ENCODE measurements around the gene NTRK2.

NTRK2 gene

DNA sequence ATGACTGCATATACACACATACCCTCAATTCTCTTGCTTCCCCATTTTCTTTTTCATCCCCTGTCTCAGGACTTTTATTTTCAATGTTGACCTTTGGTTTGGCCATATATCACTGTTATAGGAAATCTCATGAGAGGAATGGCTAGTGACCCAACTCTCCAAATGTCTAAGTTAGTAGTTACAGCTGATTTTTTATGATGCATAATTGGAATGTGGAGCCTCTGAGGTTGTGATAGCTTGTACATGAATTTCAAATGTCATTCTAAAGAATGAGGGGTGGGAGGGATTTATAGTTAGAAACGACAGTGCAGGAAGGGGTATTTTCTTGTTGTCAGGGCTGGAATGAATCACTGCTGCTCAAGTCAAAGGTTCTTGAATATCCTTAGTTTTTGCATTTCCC lies 356.1 kb downstream of the NTRK2 start:
- no peak for DNase-seq (ENCODE audit: extremely low spot score)
- POLR2A ChIA-PET = no interaction called here
- CTCF ChIA-PET = interaction anchor here (1.0 kb wide), 1 partner anchor 17 kb away, joined by 3 read pairs; no protein-coding TSS in a partner anchor
- TF ChIP-seq, protein P1, sequence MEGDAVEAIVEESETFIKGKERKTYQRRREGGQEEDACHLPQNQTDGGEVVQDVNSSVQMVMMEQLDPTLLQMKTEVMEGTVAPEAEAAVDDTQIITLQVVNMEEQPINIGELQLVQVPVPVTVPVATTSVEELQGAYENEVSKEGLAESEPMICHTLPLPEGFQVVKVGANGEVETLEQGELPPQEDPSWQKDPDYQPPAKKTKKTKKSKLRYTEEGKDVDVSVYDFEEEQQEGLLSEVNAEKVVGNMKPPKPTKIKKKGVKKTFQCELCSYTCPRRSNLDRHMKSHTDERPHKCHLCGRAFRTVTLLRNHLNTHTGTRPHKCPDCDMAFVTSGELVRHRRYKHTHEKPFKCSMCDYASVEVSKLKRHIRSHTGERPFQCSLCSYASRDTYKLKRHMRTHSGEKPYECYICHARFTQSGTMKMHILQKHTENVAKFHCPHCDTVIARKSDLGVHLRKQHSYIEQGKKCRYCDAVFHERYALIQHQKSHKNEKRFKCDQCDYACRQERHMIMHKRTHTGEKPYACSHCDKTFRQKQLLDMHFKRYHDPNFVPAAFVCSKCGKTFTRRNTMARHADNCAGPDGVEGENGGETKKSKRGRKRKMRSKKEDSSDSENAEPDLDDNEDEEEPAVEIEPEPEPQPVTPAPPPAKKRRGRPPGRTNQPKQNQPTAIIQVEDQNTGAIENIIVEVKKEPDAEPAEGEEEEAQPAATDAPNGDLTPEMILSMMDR (IDR thresholded peaks at IDR 0.05; ENCODE audit: control extremely low read depth, extremely low read depth, low read depth, missing control alignments) = no peak

DNA sequence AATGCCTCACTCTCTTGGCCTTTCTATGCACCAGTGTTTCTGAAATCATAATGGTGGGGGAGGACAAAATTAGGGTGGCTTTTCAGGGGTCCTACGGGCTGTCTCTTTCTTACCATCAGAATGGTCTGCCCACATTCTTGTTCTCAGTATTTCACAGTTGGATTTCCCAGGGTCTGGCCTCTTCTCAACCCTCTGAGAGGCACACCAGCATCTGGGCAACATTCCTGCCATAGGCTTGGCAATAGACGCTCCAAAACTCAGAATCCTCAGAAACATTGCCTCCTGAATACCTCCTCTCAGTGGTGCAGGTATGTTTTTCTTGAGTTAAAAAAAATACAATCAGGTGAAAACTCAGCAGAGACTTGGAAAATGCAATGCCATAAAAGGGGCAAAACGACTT lies 358.3 kb downstream of the NTRK2 start:
- POLR2A ChIA-PET = no interaction called here
- no peak for DNase-seq (ENCODE audit: extremely low spot score)
- CTCF ChIA-PET = no interaction called here
- TF ChIP-seq, protein P1 (IDR thresholded peaks at IDR 0.05; ENCODE audit: control extremely low read depth, extremely low read depth, low read depth, missing control alignments) = no peak

GRCh38 chr9:85030316-85030715 lies 360.8 kb downstream of the NTRK2 start:
- TF ChIP-seq, protein P1 (IDR thresholded peaks at IDR 0.05; ENCODE audit: control extremely low read depth, extremely low read depth, low read depth, missing control alignments) = no peak
- DNase-seq (ENCODE audit: extremely low spot score) = no peak
- CTCF ChIA-PET = no interaction called here
- POLR2A ChIA-PET = no interaction called here

- TF ChIP-seq, protein P1 (IDR thresholded peaks at IDR 0.05; ENCODE audit: control extremely low read depth, extremely low read depth, low read depth, missing control alignments) = no peak
- no peak for DNase-seq (ENCODE audit: extremely low spot score)
- ChIA-PET POLR2A (no interaction called here), CTCF (interaction anchor here (0.7 to 1.4 kb wide), 4 partner anchors 8 to 105 kb away, joined by 3 read pairs; no protein-coding TSS in a partner anchor)
These were observed 367.0 kb downstream of the NTRK2 start for GRCh38 chr9:85036496-85036895.

GRCh38 chr9:85038061-85038460 lies 368.5 kb downstream of the NTRK2 start:
- CTCF ChIA-PET = interaction anchor here (1.4 kb wide), 1 partner anchor 9 kb away, joined by 3 read pairs; no protein-coding TSS in a partner anchor
- no peak for DNase-seq (ENCODE audit: extremely low spot score)
- POLR2A ChIA-PET = no interaction called here
- TF ChIP-seq, protein P1 (IDR thresholded peaks at IDR 0.05; ENCODE audit: control extremely low read depth, extremely low read depth, low read depth, missing control alignments) = no peak

DNA sequence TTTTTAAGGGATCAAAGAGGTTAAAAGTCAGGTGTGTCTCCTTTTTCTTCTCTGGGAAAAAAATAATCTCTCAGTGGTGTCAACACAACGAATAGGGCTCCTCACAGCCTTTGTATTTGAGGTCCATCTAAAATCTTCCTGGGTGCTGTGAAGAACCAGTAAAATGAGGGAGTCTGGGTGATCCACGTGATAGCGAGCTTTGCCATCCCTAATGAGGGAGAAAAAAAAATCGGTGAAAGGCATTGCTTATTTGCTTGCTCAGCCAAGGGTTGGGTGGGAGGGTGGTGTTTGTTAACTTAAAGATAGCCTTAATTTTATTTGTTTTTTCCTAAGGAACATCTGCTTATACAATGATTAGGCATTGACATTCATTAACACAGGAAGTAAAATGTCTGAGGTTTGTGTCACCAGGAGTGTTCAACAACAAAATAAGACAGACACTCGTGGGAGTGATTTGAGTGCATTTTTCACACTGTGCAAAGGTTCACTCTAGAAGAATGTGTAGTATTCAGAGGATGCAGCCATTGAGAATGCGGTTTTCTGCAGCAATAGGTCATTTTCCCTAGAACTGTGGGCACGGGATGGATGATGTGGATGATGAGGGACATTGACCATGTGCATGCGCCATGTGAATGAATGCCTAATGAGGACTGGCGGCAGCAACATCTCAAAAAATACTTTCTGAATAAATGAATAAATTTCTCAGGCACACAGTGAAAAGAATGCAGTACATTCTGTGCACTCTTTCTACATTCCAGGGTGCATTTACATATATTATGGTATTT lies 369.5 kb downstream of the NTRK2 start:
- CTCF ChIA-PET = interaction anchor here (1.4 kb wide), 1 partner anchor 8 kb away, joined by 3 read pairs; no protein-coding TSS in a partner anchor
- TF ChIP-seq, protein P1 (IDR thresholded peaks at IDR 0.05; ENCODE audit: control extremely low read depth, extremely low read depth, low read depth, missing control alignments) = no peak
- DNase-seq (ENCODE audit: extremely low spot score) = no peak
- POLR2A ChIA-PET = no interaction called here

Measured in GM10248 (cell line).